Esophagus (tissue), 2 donors: ENCODE data around the gene CRHR1. TPM values are rescaled to one million over a fixed set of nuclear protein-coding genes. Genes with fewer than 3 reads are reported as not detected.

ENCODE experiments used
- H3K27ac ChIP-seq, 2 donors: one replicate each; pipeline ENCODE4 v1.5.1; 2013; ENCODE audit warnings: low read depth in 2 of 2, mild to moderate bottlenecking in 2 of 2, inconsistent platforms in 1 of 2, low read length in 1 of 2, moderate library complexity in 1 of 2
- H3K27me3 ChIP-seq, 2 donors: one replicate each; pipeline ENCODE4 v1.6.1; 2013; ENCODE audit warnings: low read length in 2 of 2, control low read depth in 1 of 2, mild to moderate bottlenecking in 1 of 2; ENCODE audit not compliant: insufficient read depth in 2 of 2, control insufficient read depth in 1 of 2
- H3K36me3 ChIP-seq, 2 donors: one replicate each; pipeline ENCODE4 v1.6.1; 2013; ENCODE audit warnings: low read length in 1 of 2; ENCODE audit not compliant: control insufficient read depth in 2 of 2, insufficient read depth in 2 of 2
- H3K4me1 ChIP-seq, 2 donors: one replicate each; pipeline ENCODE4 v1.6.1; 2013; ENCODE audit warnings: low read length in 1 of 2; ENCODE audit not compliant: control insufficient read depth in 2 of 2, insufficient read depth in 2 of 2
- H3K4me3 ChIP-seq, 2 donors: one replicate each; pipeline ENCODE4 v1.5.1; 2013; ENCODE audit warnings: low read length in 2 of 2, mild to moderate bottlenecking in 2 of 2, low read depth in 1 of 2, moderate library complexity in 1 of 2
- H3K9me3 ChIP-seq, 2 donors: one replicate each; pipeline ENCODE4 v1.6.1; 2013; ENCODE audit warnings: mild to moderate bottlenecking in 2 of 2, low read depth in 1 of 2, low read length in 1 of 2, moderate library complexity in 1 of 2; ENCODE audit not compliant: control insufficient read depth in 2 of 2, insufficient read depth in 1 of 2
- WGBS, 2 donors: extraction: QIAGEN DNeasy Blood & Tissue Kit; methylation state at CpG; one replicate each; pipeline ENCODE4 v1.1.7; 2013; 5-methylcytosine and 5-hydroxymethylcytosine counted together
- polyA plus RNA-seq, 2 donors: library from polyadenylated mRNA; stranded (reverse); fragments of 200-250 nt; gene quantifications; one replicate each; pipeline ENCODE4 v1.2.3, GENCODE V29; 2013
- donor health status: healthy with polysubstance abuse.
- donor health status: Bipolar disorder and iron deficiency.

CRHR1 gene
- polyA plus RNA-seq, 2 donors: 0.15 to 0.31 TPM

DNA sequence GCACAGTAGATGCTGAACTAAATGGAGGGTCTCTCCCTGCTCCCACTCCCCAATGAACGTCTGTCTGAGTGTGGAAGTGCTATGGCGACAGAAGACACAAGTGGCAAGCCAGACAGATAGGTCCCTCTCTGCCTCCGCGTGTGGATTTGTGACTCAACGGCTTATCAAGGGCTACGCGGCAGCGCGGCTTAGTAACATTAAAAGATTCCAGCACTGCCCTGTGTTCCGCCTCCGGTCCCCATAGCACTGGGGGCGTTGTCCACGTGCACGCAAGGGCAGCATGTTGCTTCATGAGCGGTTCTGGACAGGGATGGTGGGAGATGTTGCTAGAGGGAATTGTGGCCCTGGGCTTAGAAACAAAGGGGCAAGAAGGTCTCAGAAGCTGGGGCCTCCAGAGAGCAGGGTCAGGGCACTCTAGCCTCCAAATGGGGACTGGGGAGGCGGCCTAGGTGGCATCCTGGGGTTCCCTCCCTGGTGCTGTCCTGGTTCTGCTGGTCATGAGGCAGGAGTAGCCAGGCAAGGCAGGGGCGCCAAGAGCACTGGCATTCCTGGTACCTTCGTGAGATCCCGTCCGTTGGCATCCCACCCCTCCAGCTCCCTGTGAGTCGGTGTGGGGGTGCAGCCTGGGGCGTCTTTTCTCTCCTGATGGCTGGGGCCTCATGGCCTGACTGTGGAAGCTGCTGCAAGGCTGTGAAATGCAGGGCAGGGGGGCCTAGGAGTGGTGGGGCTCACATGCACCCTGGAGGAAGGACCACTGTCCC is 9.1 kb downstream of the CRHR1 start:
- H3K27ac ChIP-seq: no peak overlapping the region
- no peak overlapping the region for H3K4me3 ChIP-seq
- WGBS, 2 donors: 70 to 72% methylated on average over 22 of the region's 22 CpGs
- H3K27me3 ChIP-seq: no peaks in the 10 kb centered on the region
- no peaks in the 10 kb centered on the region for H3K36me3 ChIP-seq
- peaks cover 4 to 12% of the 10 kb centered on the region in 2 donors for H3K4me1 ChIP-seq
- no peaks in the 10 kb centered on the region for H3K9me3 ChIP-seq

DNA sequence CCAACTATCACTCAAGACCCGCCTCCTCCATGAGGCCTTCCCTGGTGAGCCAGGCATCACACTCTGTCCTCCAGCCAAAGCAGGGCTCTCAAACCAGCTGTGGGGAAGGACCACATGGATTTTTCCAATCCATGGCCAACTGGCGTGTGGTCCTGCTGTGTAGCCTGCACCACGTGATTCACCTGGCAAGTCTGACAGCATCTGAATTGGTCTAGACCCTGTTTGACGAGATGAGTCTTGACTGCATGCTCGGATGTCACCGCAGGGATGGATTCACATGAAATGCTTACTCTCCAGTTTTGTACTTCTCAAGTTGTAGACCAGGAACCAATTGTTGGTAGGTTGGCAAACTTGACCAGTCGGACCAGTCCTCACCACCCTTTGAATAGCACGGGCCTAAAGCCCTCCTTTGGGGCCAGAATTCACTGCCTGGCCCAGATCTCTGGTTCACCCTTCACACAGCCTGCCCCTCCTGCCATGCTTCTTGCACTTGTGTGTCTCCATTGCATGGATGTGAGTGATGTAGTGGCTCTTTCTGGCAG is 9.9 kb downstream of the CRHR1 start:
- 70 to 79% methylated on average over 8 of the region's 8 CpGs for WGBS, 2 donors
- peak overlapping the region in 1 of 2 donors; percentile 43 for H3K27ac ChIP-seq
- H3K9me3 ChIP-seq: no peaks in the 10 kb centered on the region
- H3K4me1 ChIP-seq: peaks cover 4 to 12% of the 10 kb centered on the region in 2 donors
- no peak overlapping the region for H3K4me3 ChIP-seq
- H3K27me3 ChIP-seq: no peaks in the 10 kb centered on the region
- no peaks in the 10 kb centered on the region for H3K36me3 ChIP-seq

DNA sequence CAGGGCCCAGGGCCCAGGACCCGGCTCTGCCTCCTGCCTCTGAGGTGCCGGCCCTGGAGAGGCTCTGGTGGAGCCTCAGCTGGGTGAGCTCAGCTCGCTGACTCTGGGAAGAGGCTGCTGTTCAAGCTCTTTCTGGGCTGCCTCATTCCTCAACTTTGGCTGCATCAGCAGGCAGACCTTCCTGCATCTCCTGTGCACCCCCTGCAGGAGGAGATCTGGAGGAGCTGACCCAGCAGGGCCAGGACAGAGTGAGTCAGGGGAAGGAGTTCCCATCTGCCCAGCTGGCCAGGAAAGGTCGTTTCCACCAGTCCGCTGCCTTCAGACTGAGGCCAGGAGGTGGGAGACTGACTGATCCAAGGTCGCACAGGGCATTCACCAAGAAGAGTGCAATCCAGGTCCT is 10.7 kb downstream of the CRHR1 start:
- H3K27ac ChIP-seq: peak overlapping the region in 1 of 2 donors; percentile 26
- WGBS, 2 donors: 63 to 73% methylated on average over 6 of the region's 6 CpGs
- no peaks in the 10 kb centered on the region for H3K27me3 ChIP-seq
- H3K9me3 ChIP-seq: no peaks in the 10 kb centered on the region
- no peaks in the 10 kb centered on the region for H3K36me3 ChIP-seq
- no peak overlapping the region for H3K4me3 ChIP-seq
- H3K4me1 ChIP-seq: peaks cover 4 to 12% of the 10 kb centered on the region in 2 donors

- H3K9me3 ChIP-seq: no peaks in the 10 kb centered on the region
- H3K27ac ChIP-seq: no peak overlapping the region
- WGBS, 2 donors: 28 to 29% methylated on average over 2 of the region's 2 CpGs
- H3K27me3 ChIP-seq: no peaks in the 10 kb centered on the region
- H3K4me3 ChIP-seq: no peak overlapping the region
- H3K4me1 ChIP-seq: no peaks in the 10 kb centered on the region
- H3K36me3 ChIP-seq: no peaks in the 10 kb centered on the region
Observed at GRCh38 chr17:45800816-45801215, 16.7 kb downstream of the CRHR1 start.

DNA sequence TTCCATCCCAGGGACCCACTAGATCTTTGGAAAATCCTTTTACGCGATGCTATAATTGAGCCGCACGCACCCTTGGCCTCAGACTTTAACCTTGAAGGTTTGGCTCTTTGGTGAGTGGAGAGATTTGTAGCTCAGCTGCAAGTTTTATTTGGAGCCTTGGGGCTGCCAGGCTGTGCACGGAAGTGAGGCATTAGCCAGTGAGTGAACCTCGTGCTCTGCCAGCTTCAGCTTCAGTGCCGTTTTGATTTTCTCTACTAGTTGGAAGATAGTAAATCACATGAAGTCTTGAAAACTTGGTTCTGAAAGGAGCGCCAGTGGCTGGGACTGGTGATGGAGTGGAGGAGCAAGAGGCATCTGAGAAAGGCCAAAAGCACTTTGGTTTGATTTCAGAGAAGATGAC is 17.3 kb downstream of the CRHR1 start:
- 63 to 71% methylated on average over 8 of the region's 8 CpGs for WGBS, 2 donors
- Histone ChIP-seq H3K9me3 (no peaks in the 10 kb centered on the region), H3K4me1 (no peaks in the 10 kb centered on the region), H3K4me3 (no peak overlapping the region), H3K27me3 (no peaks in the 10 kb centered on the region), H3K36me3 (no peaks in the 10 kb centered on the region), H3K27ac (no peak overlapping the region)

DNA sequence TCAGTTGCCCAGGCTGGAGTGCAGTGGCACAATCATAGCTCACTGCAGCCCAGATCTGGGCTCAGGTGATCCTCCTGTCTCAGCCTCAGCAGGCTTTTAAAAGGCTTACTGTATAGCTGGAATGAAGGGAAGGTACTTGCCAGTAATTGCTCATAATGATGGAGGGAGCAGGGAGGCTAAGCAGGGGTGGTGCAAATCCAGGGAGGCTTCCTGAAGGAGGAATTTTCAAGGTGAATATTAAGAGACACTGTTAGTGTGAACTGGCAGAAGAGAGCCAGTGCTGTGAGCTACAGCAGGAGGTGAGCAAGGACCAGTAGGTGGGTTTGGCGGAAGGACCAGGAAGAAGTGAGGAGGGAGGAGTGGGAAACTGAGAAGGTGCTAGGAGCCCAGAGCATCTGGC is 24.7 kb downstream of the CRHR1 start:
- H3K27ac ChIP-seq: no peak overlapping the region
- H3K27me3 ChIP-seq: no peaks in the 10 kb centered on the region
- H3K4me3 ChIP-seq: no peak overlapping the region
- H3K9me3 ChIP-seq: no peaks in the 10 kb centered on the region
- no peaks in the 10 kb centered on the region for H3K4me1 ChIP-seq
- WGBS, 2 donors: 93% methylated on average over 1 of the region's 1 CpG
- H3K36me3 ChIP-seq: no peaks in the 10 kb centered on the region

- H3K27me3 ChIP-seq: no peaks in the 10 kb centered on the region
- WGBS, 2 donors: 61 to 63% methylated on average over 15 of the region's 15 CpGs
- no peaks in the 10 kb centered on the region for H3K4me1 ChIP-seq
- H3K36me3 ChIP-seq: no peaks in the 10 kb centered on the region
- H3K4me3 ChIP-seq: no peak overlapping the region
- no peak overlapping the region for H3K27ac ChIP-seq
- no peaks in the 10 kb centered on the region for H3K9me3 ChIP-seq
Observed at GRCh38 chr17:45809499-45809898, 25.4 kb downstream of the CRHR1 start.

DNA sequence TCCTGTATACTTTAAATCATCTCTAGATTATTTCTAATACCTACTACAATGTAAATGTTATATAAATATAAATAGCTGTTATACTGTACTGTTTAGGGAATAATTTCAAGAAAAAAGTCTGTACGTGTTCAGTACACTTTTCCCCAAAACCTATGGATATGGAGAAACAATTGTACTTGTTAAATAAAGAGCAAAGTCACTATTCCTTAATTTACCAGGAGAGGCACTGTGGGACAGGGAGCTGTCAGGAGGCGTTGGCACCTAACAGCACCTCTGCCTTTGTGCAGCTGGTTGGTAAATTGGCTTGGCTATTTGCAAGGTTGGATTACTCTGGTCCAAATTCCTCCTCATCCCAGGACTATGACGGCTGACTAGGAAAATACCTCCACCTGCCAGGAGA is 28.0 kb downstream of the CRHR1 start:
- no peaks in the 10 kb centered on the region for H3K9me3 ChIP-seq
- WGBS, 2 donors: 52 to 61% methylated on average over 3 of the region's 3 CpGs
- no peaks in the 10 kb centered on the region for H3K27me3 ChIP-seq

DNA sequence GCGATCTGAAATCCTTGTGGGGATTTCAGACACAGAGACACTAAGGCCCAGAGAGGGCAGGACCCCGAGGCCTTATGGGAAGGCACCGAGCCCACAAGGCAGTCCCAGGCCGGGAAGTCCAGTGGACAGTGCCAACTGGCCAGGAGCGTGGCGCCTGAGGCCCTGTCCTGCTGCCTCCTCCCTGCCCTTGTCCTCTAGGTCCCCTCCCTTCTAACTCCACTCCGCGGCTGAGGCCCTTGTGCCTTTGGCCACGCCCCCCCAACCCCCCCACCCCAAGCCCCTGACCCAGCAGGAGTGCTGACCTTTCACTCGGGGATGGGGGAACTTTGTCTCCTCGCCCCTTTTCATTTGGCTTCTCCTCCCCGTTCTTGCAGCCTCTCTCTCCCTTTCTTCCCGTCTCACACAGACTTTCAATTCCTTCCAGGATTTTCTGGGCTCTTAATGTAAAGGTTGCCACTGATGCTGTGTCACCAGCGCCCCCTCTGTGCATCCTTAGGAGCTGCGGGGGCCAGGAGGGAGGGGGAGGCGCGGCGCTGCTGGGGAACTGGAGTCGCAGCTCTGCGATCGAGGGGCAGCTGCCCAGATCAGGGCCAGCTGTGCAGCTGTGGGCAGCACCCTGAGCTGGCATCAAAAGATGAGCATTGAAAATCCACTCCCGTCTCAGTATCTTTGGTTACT is 29.1 kb downstream of the CRHR1 start:
- Histone ChIP-seq H3K27ac (no peak overlapping the region), H3K9me3 (no peaks in the 10 kb centered on the region), H3K27me3 (no peaks in the 10 kb centered on the region), H3K36me3 (no peaks in the 10 kb centered on the region), H3K4me3 (no peak overlapping the region), H3K4me1 (no peaks in the 10 kb centered on the region)
- 31 to 39% methylated on average over 20 to 22 of the region's 22 CpGs for WGBS, 2 donors

More for the DNA sequence above, 28.0 kb downstream of the CRHR1 start:
- Histone ChIP-seq H3K36me3 (no peaks in the 10 kb centered on the region), H3K27ac (no peak overlapping the region), H3K4me3 (no peak overlapping the region), H3K4me1 (no peaks in the 10 kb centered on the region)
